Mesendoderm (in vitro differentiated cells): Measurements from ENCODE around the gene PLAGL1.

ENCODE experiments used
- DNase-seq: peaks from one replicate; pipeline ENCODE4 v3.0.0; 2013
- H2AK5ac ChIP-seq: 2 replicates; pipeline ENCODE4 v1.6.1; 2013; ENCODE audit warnings: low read length, inconsistent platforms
- H2BK120ac ChIP-seq: 2 replicates; pipeline ENCODE4 v1.6.1; 2013; ENCODE audit warnings: low read depth, mild to moderate bottlenecking, low read length, moderate library complexity, mixed read lengths
- H2BK15ac ChIP-seq: replicated peaks from 2 replicates; pipeline ENCODE4 v1.6.1; 2013; ENCODE audit warnings: low read depth, mild to moderate bottlenecking, moderate library complexity
- H2BK5ac ChIP-seq: 2 replicates; pipeline ENCODE4 v1.6.1; 2013; ENCODE audit warnings: low read length, inconsistent platforms
- H3K18ac ChIP-seq: 2 replicates; pipeline ENCODE4 v1.6.1; 2013; ENCODE audit warnings: mild to moderate bottlenecking, low read length, mixed read lengths
- H3K23ac ChIP-seq: one replicate; pipeline ENCODE4 v1.6.1; 2013; ENCODE audit warnings: low read length
- H3K27ac ChIP-seq: 2 replicates; pipeline ENCODE4 v1.5.1; 2013; ENCODE audit warnings: low read depth, mild to moderate bottlenecking, inconsistent platforms, low read length, moderate library complexity
- H3K27me3 ChIP-seq: 2 replicates; pipeline ENCODE4 v1.6.1; 2013; ENCODE audit warnings: low read length, control low read depth, mild to moderate bottlenecking, inconsistent platforms; ENCODE audit not compliant: insufficient read depth, poor library complexity
- H3K36me3 ChIP-seq: 2 replicates; pipeline ENCODE4 v1.6.1; 2013; ENCODE audit warnings: low read length, inconsistent platforms; ENCODE audit not compliant: control insufficient read depth, insufficient read depth
- H3K4ac ChIP-seq: one replicate; pipeline ENCODE4 v1.6.1; 2013; ENCODE audit warnings: low read depth, mild to moderate bottlenecking, low read length, moderate library complexity
- H3K4me1 ChIP-seq: 2 replicates; pipeline ENCODE4 v1.6.1; 2013; ENCODE audit warnings: low read depth, low read length, inconsistent platforms; ENCODE audit not compliant: control insufficient read depth
- H3K4me2 ChIP-seq: 2 replicates; pipeline ENCODE4 v1.6.1; 2013; ENCODE audit warnings: low read length
- H3K4me3 ChIP-seq: 2 replicates; pipeline ENCODE4 v1.5.1; 2013; ENCODE audit warnings: mild to moderate bottlenecking, low read length
- H3K56ac ChIP-seq: one replicate; pipeline ENCODE4 v1.6.1; 2013; ENCODE audit warnings: low read length
- H3K79me1 ChIP-seq: 2 replicates; pipeline ENCODE4 v1.6.1; 2013; ENCODE audit warnings: low read length, inconsistent platforms
- H3K79me2 ChIP-seq: 2 replicates; pipeline ENCODE4 v1.6.1; 2013; ENCODE audit warnings: mild to moderate bottlenecking, low read length; ENCODE audit not compliant: control insufficient read depth, insufficient read depth
- H3K9ac ChIP-seq: 2 replicates; pipeline ENCODE4 v1.6.1; 2013; ENCODE audit warnings: low read length, inconsistent platforms
- H4K5ac ChIP-seq: one replicate; pipeline ENCODE4 v1.6.1; 2013; ENCODE audit warnings: low read length
- H4K8ac ChIP-seq: one replicate; pipeline ENCODE4 v1.6.1; 2013; ENCODE audit warnings: low read depth, mild to moderate bottlenecking, control low read depth, low read length, moderate library complexity
- WGBS: extraction: QIAGEN DNeasy Blood & Tissue Kit; methylation state at CpG from one replicate; pipeline ENCODE4 v1.1.7; 2013; ENCODE audit warnings: low lambda C conversion rate, missing lambda C conversion rate; ENCODE audit not compliant: insufficient coverage; ENCODE audit errors: extremely low coverage; 5-methylcytosine and 5-hydroxymethylcytosine counted together

PLAGL1 gene

DNA sequence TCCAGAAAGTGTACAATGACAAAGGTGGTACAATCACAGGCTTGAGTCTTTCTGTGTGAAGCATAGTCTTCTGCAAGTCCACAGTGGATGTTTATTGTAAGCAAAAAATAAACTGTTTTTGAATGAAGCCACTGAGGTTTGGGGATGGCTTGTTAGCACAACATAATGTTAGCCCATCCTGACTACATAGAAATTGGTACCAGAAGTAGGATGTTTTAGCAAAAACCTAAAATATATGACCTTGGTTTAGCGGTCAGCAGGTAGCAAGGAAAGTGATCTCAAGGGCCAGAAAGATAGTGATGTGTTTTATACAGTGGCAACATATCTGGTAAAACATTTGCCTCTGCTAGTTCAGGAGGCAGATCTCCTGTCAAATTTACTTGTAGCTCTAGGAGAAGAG lies 15.8 kb downstream of the PLAGL1 start:
- no peak overlapping the region for H2BK5ac ChIP-seq
- H3K56ac ChIP-seq: no peak overlapping the region
- no peak overlapping the region for H3K4ac ChIP-seq
- H2AK5ac ChIP-seq: no peak overlapping the region
- H3K9ac ChIP-seq: no peak overlapping the region
- peaks cover 4% of the 10 kb centered on the region for H3K4me1 ChIP-seq
- no peak overlapping the region for H2BK15ac ChIP-seq
- no peak overlapping the region for H3K27ac ChIP-seq
- no peak overlapping the region for H3K4me2 ChIP-seq
- WGBS: no CpG with 5 or more reads among the region's 1 CpG
- no peak overlapping the region for H4K5ac ChIP-seq
- no peak overlapping the region for H3K4me3 ChIP-seq
- no peaks in the 10 kb centered on the region for H3K79me1 ChIP-seq
- H3K79me2 ChIP-seq: no peaks in the 10 kb centered on the region
- H4K8ac ChIP-seq: no peak overlapping the region
- no peaks in the 10 kb centered on the region for H3K36me3 ChIP-seq
- H3K18ac ChIP-seq: no peak overlapping the region
- H3K27me3 ChIP-seq: no peaks in the 10 kb centered on the region
- H3K23ac ChIP-seq: no peak overlapping the region
- no peak overlapping the region for H2BK120ac ChIP-seq
- DNase-seq: no peak

DNA sequence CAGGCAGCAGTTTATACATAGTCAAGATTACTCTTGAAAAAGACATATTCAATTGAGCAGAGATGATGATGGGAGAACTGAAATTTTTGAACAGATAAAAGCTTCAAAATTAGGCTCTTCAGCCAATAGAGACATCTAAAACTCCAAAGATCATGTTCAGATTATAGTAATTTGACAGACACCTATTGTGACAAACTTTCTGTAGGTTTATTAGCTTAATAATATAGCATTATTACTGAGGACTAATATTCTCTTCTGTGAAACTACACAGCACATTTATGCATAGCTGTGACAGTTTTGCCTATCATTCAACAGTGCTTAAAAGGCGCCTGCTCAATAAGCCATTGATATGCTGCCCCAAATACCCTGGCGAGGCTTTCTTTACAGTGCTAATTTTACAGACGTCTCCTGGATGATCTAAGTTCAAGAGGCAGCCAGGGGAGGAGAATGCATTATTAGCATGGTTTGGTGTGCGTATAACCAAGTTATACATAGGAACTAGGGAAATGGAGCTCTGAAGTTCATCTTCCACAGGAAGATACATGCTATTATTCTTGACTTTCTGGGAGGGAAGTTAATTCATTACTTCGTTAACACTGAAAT lies 21.5 kb downstream of the PLAGL1 start:
- Histone ChIP-seq H3K4ac (no peak overlapping the region), H3K56ac (no peak overlapping the region), H3K27me3 (no peaks in the 10 kb centered on the region), H3K4me3 (no peak overlapping the region), H2BK15ac (no peak overlapping the region), H3K27ac (no peak overlapping the region), H2AK5ac (no peak overlapping the region), H3K36me3 (no peaks in the 10 kb centered on the region), H3K79me1 (no peaks in the 10 kb centered on the region), H3K18ac (no peak overlapping the region), H4K5ac (no peak overlapping the region), H3K4me2 (no peak overlapping the region), H3K79me2 (no peaks in the 10 kb centered on the region), H3K9ac (no peak overlapping the region), H4K8ac (no peak overlapping the region), H3K23ac (no peak overlapping the region), H2BK5ac (no peak overlapping the region), H2BK120ac (no peak overlapping the region), H3K4me1 (peaks cover 6% of the 10 kb centered on the region)
- DNase-seq: no peak
- no CpG with 5 or more reads among the region's 5 CpGs for WGBS

DNA sequence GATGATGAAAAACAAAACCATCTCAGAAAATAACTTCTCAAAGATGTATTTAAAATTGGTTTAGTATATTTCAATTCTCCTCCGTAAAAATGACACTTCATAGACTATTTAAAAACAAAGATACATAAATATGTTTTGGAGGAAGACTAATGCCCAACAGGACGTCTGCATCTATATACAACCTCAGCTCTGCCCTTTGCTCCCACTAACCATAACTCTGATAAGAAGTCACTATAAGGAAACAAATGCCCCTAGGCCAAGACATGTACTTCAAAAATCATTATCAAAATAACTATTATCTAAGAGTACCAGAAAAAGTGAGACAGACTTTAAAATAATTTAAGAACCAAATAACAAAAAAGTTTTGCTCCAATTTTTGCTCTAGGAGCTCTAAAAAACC lies 23.4 kb downstream of the PLAGL1 start:
- Histone ChIP-seq H3K27ac (no peak overlapping the region), H3K4ac (no peak overlapping the region), H3K18ac (no peak overlapping the region), H2BK5ac (no peak overlapping the region), H4K5ac (no peak overlapping the region), H3K4me3 (no peak overlapping the region), H2BK15ac (no peak overlapping the region), H4K8ac (no peak overlapping the region), H3K79me2 (no peaks in the 10 kb centered on the region), H2BK120ac (no peak overlapping the region), H3K4me2 (no peak overlapping the region), H3K56ac (no peak overlapping the region), H3K9ac (no peak overlapping the region), H3K36me3 (no peaks in the 10 kb centered on the region), H3K23ac (no peak overlapping the region), H2AK5ac (no peak overlapping the region), H3K4me1 (peaks cover 4% of the 10 kb centered on the region), H3K79me1 (no peaks in the 10 kb centered on the region), H3K27me3 (no peaks in the 10 kb centered on the region)
- WGBS: no CpG with 5 or more reads among the region's 2 CpGs
- DNase-seq: no peak

DNA sequence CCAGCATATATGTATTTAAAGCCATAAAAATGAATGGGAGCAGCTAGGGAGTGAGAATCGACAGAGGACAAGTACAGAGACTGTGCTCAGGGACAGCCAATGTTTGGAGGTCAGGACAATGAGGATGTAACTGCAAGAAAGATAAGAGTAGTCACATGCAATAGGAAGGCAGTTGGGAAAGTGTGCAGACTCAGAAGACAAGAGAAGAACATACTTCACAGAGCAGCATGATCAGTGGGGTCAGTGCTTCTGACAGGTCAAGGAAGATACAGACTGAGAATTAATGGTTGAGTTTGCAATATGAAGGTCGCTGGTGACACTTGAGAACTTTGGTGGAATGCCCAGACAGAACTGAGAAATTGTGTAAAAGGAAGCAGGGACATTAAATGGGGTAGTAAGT lies 25.1 kb downstream of the PLAGL1 start:
- H3K4me2 ChIP-seq: no peak overlapping the region
- H3K9ac ChIP-seq: no peak overlapping the region
- no peaks in the 10 kb centered on the region for H3K79me2 ChIP-seq
- no peaks in the 10 kb centered on the region for H3K27me3 ChIP-seq
- no peak overlapping the region for H2BK120ac ChIP-seq
- no peaks in the 10 kb centered on the region for H3K79me1 ChIP-seq
- no peak overlapping the region for H2BK5ac ChIP-seq
- H3K4me3 ChIP-seq: no peak overlapping the region
- DNase-seq: no peak
- WGBS: no CpG with 5 or more reads among the region's 2 CpGs
- no peak overlapping the region for H2AK5ac ChIP-seq
- H4K5ac ChIP-seq: no peak overlapping the region
- H3K56ac ChIP-seq: no peak overlapping the region
- no peak overlapping the region for H3K18ac ChIP-seq
- H3K27ac ChIP-seq: no peak overlapping the region
- no peak overlapping the region for H3K23ac ChIP-seq
- no peak overlapping the region for H2BK15ac ChIP-seq
- no peaks in the 10 kb centered on the region for H3K36me3 ChIP-seq
- peaks cover 2% of the 10 kb centered on the region for H3K4me1 ChIP-seq
- no peak overlapping the region for H4K8ac ChIP-seq
- no peak overlapping the region for H3K4ac ChIP-seq

DNA sequence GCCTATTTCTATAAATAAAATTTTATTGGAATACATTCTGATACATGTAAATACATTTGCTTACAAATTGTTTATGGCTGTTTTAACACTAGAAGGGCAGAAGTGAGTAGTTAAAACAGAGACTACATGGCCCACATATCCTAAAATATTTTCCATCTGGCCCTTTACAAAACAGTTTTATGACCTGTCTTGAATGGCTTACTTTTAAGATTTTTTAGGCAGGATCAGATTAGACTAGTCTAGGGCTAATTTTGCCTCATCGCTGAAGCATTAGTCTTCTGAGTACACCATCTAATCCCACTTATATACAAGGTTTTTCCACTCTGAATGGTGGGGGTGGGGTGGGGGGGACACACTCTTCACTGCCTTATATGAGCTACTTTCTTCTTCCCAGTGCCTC lies 27.1 kb downstream of the PLAGL1 start:
- Histone ChIP-seq H3K27ac (no peak overlapping the region), H3K4me2 (no peak overlapping the region), H3K79me1 (no peaks in the 10 kb centered on the region), H2BK120ac (no peak overlapping the region), H2BK5ac (no peak overlapping the region), H3K27me3 (no peaks in the 10 kb centered on the region), H2BK15ac (no peak overlapping the region), H2AK5ac (no peak overlapping the region), H3K4me3 (no peak overlapping the region), H3K56ac (no peak overlapping the region), H3K9ac (no peak overlapping the region), H3K79me2 (no peaks in the 10 kb centered on the region), H3K23ac (no peak overlapping the region), H3K18ac (no peak overlapping the region), H3K36me3 (no peaks in the 10 kb centered on the region), H4K8ac (no peak overlapping the region), H3K4me1 (no peaks in the 10 kb centered on the region), H3K4ac (no peak overlapping the region), H4K5ac (no peak overlapping the region)
- no CpG with 5 or more reads among the region's 1 CpG for WGBS
- DNase-seq: no peak

GRCh38 chr6:143976806-143977349 lies 31.2 kb downstream of the PLAGL1 start:
- Histone ChIP-seq H4K8ac (no peak overlapping the region), H3K27me3 (no peaks in the 10 kb centered on the region), H3K79me2 (no peaks in the 10 kb centered on the region), H3K79me1 (no peaks in the 10 kb centered on the region), H3K4me1 (peaks cover 7% of the 10 kb centered on the region), H3K4me3 (no peak overlapping the region), H2BK120ac (no peak overlapping the region), H3K9ac (no peak overlapping the region), H2AK5ac (no peak overlapping the region), H3K4me2 (no peak overlapping the region), H2BK5ac (no peak overlapping the region), H3K18ac (no peak overlapping the region), H2BK15ac (no peak overlapping the region), H3K36me3 (no peaks in the 10 kb centered on the region), H4K5ac (no peak overlapping the region), H3K4ac (no peak overlapping the region), H3K56ac (no peak overlapping the region), H3K23ac (no peak overlapping the region), H3K27ac (no peak overlapping the region)
- no CpG with 5 or more reads among the region's 3 CpGs for whole genome bisulfite sequencing
- no peak for DNase-seq
